Ishikawa (cell line): ENCODE data around the gene KIF5C.

Source experiments
- CEBPB ChIP-seq: IDR thresholded peaks from 2 replicates; pipeline ENCODE4 v1.6.1; 2012
- CREB1 ChIP-seq: IDR thresholded peaks from 2 replicates; pipeline ENCODE4 v1.6.1; 2012; ENCODE audit warnings: low read depth
- EGR1 ChIP-seq: IDR thresholded peaks from 2 replicates; pipeline ENCODE4 v1.6.1; 2012
- EP300 ChIP-seq: IDR thresholded peaks from 2 replicates; pipeline ENCODE4 v1.6.1; 2012; ENCODE audit warnings: borderline replicate concordance
- FOXM1 ChIP-seq: IDR thresholded peaks from 2 replicates; pipeline ENCODE4 v1.6.1; 2012; ENCODE audit warnings: low read depth, borderline replicate concordance
- NFIC ChIP-seq: IDR thresholded peaks from 2 replicates; pipeline ENCODE4 v1.6.1; 2012
- RAD21 ChIP-seq: IDR thresholded peaks from 2 replicates; pipeline ENCODE4 v1.6.1; 2012; ENCODE audit warnings: low read depth
- REST ChIP-seq: IDR thresholded peaks from 2 replicates; pipeline ENCODE4 v1.6.1; 2012; ENCODE audit warnings: low read depth, mild to moderate bottlenecking
- TAF1 ChIP-seq: IDR thresholded peaks from 2 replicates; pipeline ENCODE4 v1.6.1; 2012; ENCODE audit warnings: low read depth, mild to moderate bottlenecking
- TCF12 ChIP-seq: IDR thresholded peaks from 2 replicates; pipeline ENCODE4 v1.6.1; 2012; ENCODE audit warnings: low read depth
- TEAD4 ChIP-seq: IDR thresholded peaks from 2 replicates; pipeline ENCODE4 v1.6.1; 2012
- USF1 ChIP-seq: IDR thresholded peaks from 2 replicates; pipeline ENCODE4 v1.6.1; 2012
- YY1 ChIP-seq: IDR thresholded peaks from 2 replicates; pipeline ENCODE4 v1.6.1; 2012; ENCODE audit warnings: low read depth
- ZBTB7A ChIP-seq: IDR thresholded peaks from 2 replicates; pipeline ENCODE4 v1.6.1; 2012; ENCODE audit warnings: low read depth
- TF ChIP-seq, protein P1 (sequence below): IDR thresholded peaks from 2 replicates; pipeline ENCODE4 v1.6.1; 2012

KIF5C gene

DNA sequence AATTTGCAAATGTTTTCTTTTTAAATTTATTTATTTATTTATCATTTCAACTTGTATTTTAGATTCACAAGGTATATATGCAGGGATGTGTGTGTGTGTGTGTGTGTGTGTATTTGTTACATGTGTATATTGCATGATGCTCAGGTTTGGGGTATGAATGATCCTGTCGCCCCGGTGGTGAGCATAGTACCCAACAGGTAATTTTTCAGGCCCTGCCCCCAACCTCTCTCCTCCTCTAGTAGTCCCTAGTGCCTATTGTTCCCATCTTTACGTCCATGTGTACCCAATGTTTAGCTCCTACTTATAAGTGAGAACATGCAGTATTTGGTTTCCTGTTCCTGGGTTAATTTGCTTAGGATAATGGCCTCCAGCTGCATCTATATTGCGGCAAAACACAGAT lies 33.0 kb upstream of the KIF5C start:
- TF ChIP-seq FOXM1 = no peak
- TF ChIP-seq TCF12 = no peak
- TF ChIP-seq EP300 = no peak
- TF ChIP-seq TEAD4 = no peak
- TF ChIP-seq CEBPB = no peak
- no peak for TF ChIP-seq NFIC
- TF ChIP-seq RAD21 = no peak
- TF ChIP-seq REST = no peak
- TF ChIP-seq CREB1 = no peak
- no peak for TF ChIP-seq TAF1

DNA sequence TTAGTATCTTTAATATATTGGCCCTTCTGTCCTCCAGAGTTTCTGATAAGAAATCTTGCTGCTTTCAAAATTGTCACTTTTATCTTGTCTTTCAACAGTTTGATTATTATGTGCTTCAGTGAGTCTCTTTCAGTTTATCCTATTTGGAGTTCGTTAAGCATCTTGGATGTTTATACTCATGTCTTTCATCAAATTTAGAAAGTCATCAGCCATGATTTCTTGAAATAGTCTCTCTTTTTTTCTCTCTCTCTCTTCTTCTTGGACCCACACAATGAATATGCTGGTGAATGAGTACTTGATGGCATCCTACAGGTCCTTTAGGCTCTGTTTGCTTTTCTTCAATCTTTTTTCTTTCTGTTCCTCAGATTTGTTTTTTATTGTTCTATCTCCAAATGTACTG lies 26.9 kb upstream of the KIF5C start:
- TF ChIP-seq ZBTB7A = no peak
- TF ChIP-seq TAF1 = no peak
- no peak for TF ChIP-seq EGR1
- no peak for TF ChIP-seq EP300
- no peak for TF ChIP-seq CREB1
- no peak for TF ChIP-seq NFIC
- no peak for TF ChIP-seq CEBPB
- TF ChIP-seq TEAD4 = no peak
- TF ChIP-seq, protein P1, sequence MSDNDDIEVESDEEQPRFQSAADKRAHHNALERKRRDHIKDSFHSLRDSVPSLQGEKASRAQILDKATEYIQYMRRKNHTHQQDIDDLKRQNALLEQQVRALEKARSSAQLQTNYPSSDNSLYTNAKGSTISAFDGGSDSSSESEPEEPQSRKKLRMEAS = no peak
- no peak for TF ChIP-seq FOXM1
- TF ChIP-seq TCF12 = no peak
- TF ChIP-seq REST = no peak
- TF ChIP-seq YY1 = no peak
- TF ChIP-seq RAD21 = no peak

GRCh38 chr2:148853458-148853857 lies 21.6 kb upstream of the KIF5C start:
- TF ChIP-seq TCF12 (no peak), FOXM1 (no peak), RAD21 (no peak), TAF1 (no peak), TEAD4 (no peak), REST (no peak), CEBPB (no peak), EGR1 (no peak), ZBTB7A (no peak), EP300 (no peak), CREB1 (no peak), USF1 (no peak), YY1 (no peak), NFIC (no peak)
- TF ChIP-seq, protein P1 = no peak

DNA sequence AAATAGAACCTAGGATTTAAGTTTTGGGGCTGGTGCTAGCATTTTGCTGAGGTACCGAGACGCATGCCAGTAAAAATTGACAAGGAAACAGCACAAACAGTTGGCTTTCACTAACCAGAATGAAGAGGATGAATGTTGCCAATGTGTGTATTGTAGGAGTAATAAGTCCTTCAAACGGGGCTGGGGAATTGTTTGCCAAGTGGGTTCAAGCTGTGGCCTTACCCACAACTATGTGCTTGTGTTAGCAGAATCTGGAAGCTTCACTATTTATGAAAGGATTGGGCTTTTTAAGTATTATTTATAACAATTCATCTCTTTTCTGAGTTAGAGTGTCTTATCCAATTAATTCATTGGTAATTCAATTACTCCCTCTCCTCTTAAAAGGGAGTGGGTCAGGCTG lies 15.0 kb upstream of the KIF5C start:
- TF ChIP-seq USF1 (no peak), NFIC (no peak), REST (no peak)
